Astrocyte of the spinal cord (primary cell): ENCODE measurements around the gene GDF15.

ENCODE experiments used
- DNase-seq: peaks from one replicate; pipeline ENCODE4 v3.0.0; 2011; ENCODE audit warnings: low read depth, low spot score
- H3K4me3 ChIP-seq: 2 replicates; pipeline ENCODE4 v1.5.1; 2011; ENCODE audit warnings: low read depth, mild to moderate bottlenecking, low read length, moderate library complexity
- CTCF ChIP-seq: IDR thresholded peaks from 2 replicates; pipeline ENCODE4 v1.5.1; 2012; ENCODE audit warnings: low read depth, mild to moderate bottlenecking, low read length, inconsistent platforms
- in situ Hi-C: cut with HindIII; loops from 2 replicates; pipeline ENCODE4 v1.10.0; 2017; ENCODE audit warnings: low sequenced_read_pairs

GDF15 gene

GRCh38 chr19:18419195-18419698 is 33.3 kb downstream of the GDF15 start, which contains the start of gene SSBP4:
Gene SSBP4, plus strand, starts transcription at chr19:18419398. Its CDS starts 251 bp downstream, at chr19:18419649.
- DNase-seq = peak; percentile 81
- no peak for TF ChIP-seq CTCF
- peak within 1 kb of the TSS; percentile 71 for H3K4me3 ChIP-seq
- in situ Hi-C loops = no loop called here

GRCh38 chr19:18419699-18420460 is 33.9 kb downstream of the GDF15 start:
- no peak for TF ChIP-seq CTCF
- no peak for DNase-seq
- H3K4me3 ChIP-seq = peak overlapping the region; percentile 71
- in situ Hi-C loops = no loop called here

- DNase-seq = no peak
- no peak for TF ChIP-seq CTCF
- in situ Hi-C loops = no loop called here
- H3K4me3 ChIP-seq = peak overlapping the region; percentile 71
Measured at GRCh38 chr19:18420930-18421329, 35.0 kb downstream of the GDF15 start.

GRCh38 chr19:18421371-18421959 is 35.5 kb downstream of the GDF15 start:
- H3K4me3 ChIP-seq = no peak overlapping the region
- DNase-seq = no peak
- in situ Hi-C loops = no loop called here
- TF ChIP-seq CTCF = no peak

- no peak for TF ChIP-seq CTCF
- no peak for DNase-seq
- in situ Hi-C loops = no loop called here
- no peak overlapping the region for H3K4me3 ChIP-seq
Measured at GRCh38 chr19:18422530-18423191, 36.7 kb downstream of the GDF15 start.

GRCh38 chr19:18423258-18424020 is 37.5 kb downstream of the GDF15 start:
- no peak overlapping the region for H3K4me3 ChIP-seq
- DNase-seq = no peak
- in situ Hi-C loops = no loop called here
- TF ChIP-seq CTCF = no peak
